Measurements from ENCODE around the gene RASA3.

DNA sequence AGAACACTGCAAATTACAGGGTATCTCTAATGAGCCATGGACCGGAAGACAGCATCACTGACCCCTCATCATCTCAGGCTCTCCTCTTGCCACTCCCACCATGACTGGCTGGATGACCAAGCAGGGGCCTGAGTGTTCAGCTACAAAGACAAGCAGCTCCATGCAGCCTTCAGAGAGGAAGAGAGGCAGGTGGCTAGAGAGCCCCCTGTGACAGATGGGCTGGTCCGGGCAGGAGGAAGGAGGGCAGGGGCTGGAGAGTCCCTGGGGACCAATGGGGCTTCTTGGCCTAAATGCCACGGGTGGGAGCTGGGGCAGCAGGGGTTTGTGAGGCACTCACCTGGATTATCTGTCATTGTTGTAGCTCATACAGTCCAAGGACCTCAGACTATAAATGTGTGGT is 12.8 kb upstream of the RASA3 start:
- TF ChIP-seq, protein P1, sequence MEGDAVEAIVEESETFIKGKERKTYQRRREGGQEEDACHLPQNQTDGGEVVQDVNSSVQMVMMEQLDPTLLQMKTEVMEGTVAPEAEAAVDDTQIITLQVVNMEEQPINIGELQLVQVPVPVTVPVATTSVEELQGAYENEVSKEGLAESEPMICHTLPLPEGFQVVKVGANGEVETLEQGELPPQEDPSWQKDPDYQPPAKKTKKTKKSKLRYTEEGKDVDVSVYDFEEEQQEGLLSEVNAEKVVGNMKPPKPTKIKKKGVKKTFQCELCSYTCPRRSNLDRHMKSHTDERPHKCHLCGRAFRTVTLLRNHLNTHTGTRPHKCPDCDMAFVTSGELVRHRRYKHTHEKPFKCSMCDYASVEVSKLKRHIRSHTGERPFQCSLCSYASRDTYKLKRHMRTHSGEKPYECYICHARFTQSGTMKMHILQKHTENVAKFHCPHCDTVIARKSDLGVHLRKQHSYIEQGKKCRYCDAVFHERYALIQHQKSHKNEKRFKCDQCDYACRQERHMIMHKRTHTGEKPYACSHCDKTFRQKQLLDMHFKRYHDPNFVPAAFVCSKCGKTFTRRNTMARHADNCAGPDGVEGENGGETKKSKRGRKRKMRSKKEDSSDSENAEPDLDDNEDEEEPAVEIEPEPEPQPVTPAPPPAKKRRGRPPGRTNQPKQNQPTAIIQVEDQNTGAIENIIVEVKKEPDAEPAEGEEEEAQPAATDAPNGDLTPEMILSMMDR (conservative IDR thresholded peaks at IDR 0.05; ENCODE audit: low read length): no peak
- TF ChIP-seq EZH2phosphoT487 (IDR thresholded peaks at IDR 0.05; ENCODE audit: borderline replicate concordance, low read depth, low read length): no peak
